CD14-positive monocyte (primary cell): ENCODE data around the gene SHROOM2. TPM values are rescaled to one million over a fixed set of nuclear protein-coding genes. Genes with fewer than 3 reads are reported as not detected.

Experiments
- DNase-seq, 3 donors: peaks; one replicate each; pipeline ENCODE4 v3.0.0-alpha.2; 2011 to 2022
- H2AFZ ChIP-seq: 2 replicates; pipeline ENCODE4 v1.6.0; 2012; ENCODE audit warnings: mild to moderate bottlenecking, low read depth, low read length, inconsistent platforms; ENCODE audit not compliant: insufficient read depth, poor library complexity, severe bottlenecking
- H3K27ac ChIP-seq, 2 donors: 1 replicate in 1 of 2; 2 replicates in 1 of 2; pipeline ENCODE4 v1.5.1; 2012 to 2013; ENCODE audit warnings: low read length in 2 of 2, control low read depth in 1 of 2, inconsistent platforms in 1 of 2, low read depth in 1 of 2, mild to moderate bottlenecking in 1 of 2
- H3K27me3 ChIP-seq, 2 donors: one replicate each; pipeline versions ENCODE4 v1.6.0 to v1.6.1; 2011 to 2013; ENCODE audit warnings: low read length in 2 of 2; ENCODE audit not compliant: control insufficient read depth in 2 of 2, insufficient read depth in 2 of 2
- H3K36me3 ChIP-seq, 2 donors: replicated peaks in 1 of 2; 1 replicate in 1 of 2; 2 replicates in 1 of 2; pipeline versions ENCODE4 v1.5.1 to v1.6.1; 2012 to 2013; ENCODE audit warnings: low read length in 2 of 2, control low read depth in 1 of 2, inconsistent platforms in 1 of 2, mild to moderate bottlenecking in 1 of 2; ENCODE audit not compliant: insufficient read depth in 2 of 2, control insufficient read depth in 1 of 2
- H3K4me1 ChIP-seq, 2 donors: 1 replicate in 1 of 2; 2 replicates in 1 of 2; pipeline versions ENCODE4 v1.5.1 to v1.6.1; 2012 to 2013; ENCODE audit warnings: low read length in 2 of 2, control low read depth in 1 of 2, inconsistent platforms in 1 of 2, mild to moderate bottlenecking in 1 of 2, moderate library complexity in 1 of 2; ENCODE audit not compliant: insufficient read depth in 2 of 2, control insufficient read depth in 1 of 2
- H3K4me2 ChIP-seq: replicated peaks from 2 replicates; pipeline ENCODE3; 2012; ENCODE audit warnings: low read length, moderate library complexity, mild to moderate bottlenecking; ENCODE audit not compliant: poor library complexity, severe bottlenecking; ENCODE audit errors: extremely low read depth
- H3K4me3 ChIP-seq, 3 experiments: fragments of 200-600 bp in 1 of 3; sonication (generic) in 1 of 3; replicated peaks in 1 of 3; 1 replicate in 2 of 3; 2 replicates in 1 of 3; pipeline ENCODE4 v1.5.1; 2011 to 2013; ENCODE audit warnings: low read length in 3 of 3, mild to moderate bottlenecking in 3 of 3, control low read depth in 2 of 3, low read depth in 2 of 3, inconsistent platforms in 1 of 3, moderate library complexity in 1 of 3
- H3K79me2 ChIP-seq: 2 replicates; pipeline ENCODE4 v1.6.0; 2012; ENCODE audit warnings: mild to moderate bottlenecking, control low read depth, inconsistent platforms, low read length, moderate library complexity; ENCODE audit not compliant: insufficient read depth
- H3K9ac ChIP-seq: 2 replicates; pipeline ENCODE4 v1.6.0; 2017; ENCODE audit warnings: low read length, mild to moderate bottlenecking; ENCODE audit not compliant: insufficient read depth, poor library complexity, severe bottlenecking
- H3K9me3 ChIP-seq, 2 donors: replicated peaks in 1 of 2; 1 replicate in 1 of 2; 2 replicates in 1 of 2; pipeline versions ENCODE4 v1.5.1 to v1.6.1; 2012 to 2013; ENCODE audit warnings: low read length in 2 of 2, control low read depth in 1 of 2; ENCODE audit not compliant: control insufficient read depth in 1 of 2, insufficient read depth in 1 of 2
- H4K20me1 ChIP-seq: 2 replicates; pipeline ENCODE4 v1.6.0; 2012; ENCODE audit warnings: mild to moderate bottlenecking, low read length, control low read depth, moderate library complexity; ENCODE audit not compliant: insufficient read depth
- H3K27ac Mint-ChIP-seq, 7 donors: one replicate each; pipeline ENCODE4 v1.8.0; 2020; ENCODE audit warnings: mild to moderate bottlenecking in 7 of 7, mixed read lengths in 7 of 7, moderate library complexity in 6 of 7, inconsistent platforms in 2 of 7
- H3K27me3 Mint-ChIP-seq, 3 donors: one replicate each; pipeline ENCODE4 v1.8.0; 2021 to 2022; ENCODE audit warnings: low read depth in 3 of 3, mild to moderate bottlenecking in 3 of 3, mixed read lengths in 3 of 3, moderate library complexity in 3 of 3, inconsistent platforms in 1 of 3
- H3K36me3 Mint-ChIP-seq, 2 donors: one replicate each; pipeline ENCODE4 v1.8.0; 2020; ENCODE audit warnings: mixed read lengths in 2 of 2, inconsistent platforms in 1 of 2, mild to moderate bottlenecking in 1 of 2
- H3K4me1 Mint-ChIP-seq: one replicate; pipeline ENCODE4 v1.8.0; 2020; ENCODE audit warnings: mild to moderate bottlenecking, mixed read lengths
- H3K4me3 Mint-ChIP-seq, 2 donors: one replicate each; pipeline ENCODE4 v1.8.0; 2020; ENCODE audit warnings: mild to moderate bottlenecking in 2 of 2, mixed read lengths in 2 of 2, moderate library complexity in 1 of 2
- H3K9me3 Mint-ChIP-seq, 7 donors: one replicate each; pipeline ENCODE4 v1.8.0; 2020 to 2022; ENCODE audit warnings: mixed read lengths in 7 of 7, mild to moderate bottlenecking in 6 of 7, moderate library complexity in 6 of 7, inconsistent platforms in 2 of 7
- CTCF ChIP-seq: fragments of 200-600 bp; IDR thresholded peaks from one replicate; pipeline ENCODE4 v1.8.0; 2022; ENCODE audit warnings: antibody characterized with exemption, mild to moderate bottlenecking
- WGBS: methylation state at CpG from one replicate; pipeline ENCODE4 v1.1.5; 2013; ENCODE audit warnings: missing lambda C conversion rate; ENCODE audit not compliant: insufficient coverage; 5-methylcytosine and 5-hydroxymethylcytosine counted together
- intact Hi-C, 2 donors: fragments of 100-400 bp; cut with micrococcal nuclease; formaldehyde crosslinking; loops; one replicate each; pipeline versions ENCODE4 v1.15.0 to v1.15.1; 2023
- polyA plus RNA-seq, 3 donors: library from polyadenylated mRNA; depleted of rRNA in 1 of 3; unstranded in 2 of 3; stranded (reverse) in 1 of 3; fragments of 300-500 nt in 2 of 3; fragments of >200 nt in 1 of 3; fragmentation: Illumina TruSeq in 2 of 3; gene quantifications; 1 replicate in 2 of 3; 2 replicates in 1 of 3; pipeline ENCODE4 v1.2.3, GENCODE V29; 2012 to 2021

The SHROOM2 gene
- polyA plus RNA-seq, 3 donors: not detected

GRCh38 chrX:9926002-9926401, 139.8 kb downstream of the SHROOM2 start:
- intact Hi-C loops: no loop called here
- H3K79me2 ChIP-seq: no peaks in the 10 kb centered on the region
- no peak overlapping the region for H3K4me2 ChIP-seq
- 96% methylated on average over 5 of the region's 9 CpGs for WGBS
- no peak overlapping the region for H2AFZ ChIP-seq
- peaks cover 0 to 11% (median 5%) of the 10 kb centered on the region in 7 donors for H3K9me3 Mint-ChIP-seq
- H3K9me3 ChIP-seq: peaks cover 1 to 2% of the 10 kb centered on the region in 2 donors
- no peaks in the 10 kb centered on the region for H3K4me1 ChIP-seq
- no peak overlapping the region for H3K4me3 ChIP-seq
- H3K27ac ChIP-seq: no peak overlapping the region
- no peak overlapping the region for H3K9ac ChIP-seq
- H3K27me3 ChIP-seq: no peaks in the 10 kb centered on the region
- no peaks in the 10 kb centered on the region for H4K20me1 ChIP-seq
- no peak overlapping the region for H3K4me3 Mint-ChIP-seq
- no peaks in the 10 kb centered on the region for H3K36me3 Mint-ChIP-seq
- H3K4me1 Mint-ChIP-seq: no peaks in the 10 kb centered on the region
- DNase-seq: no peak
- TF ChIP-seq CTCF: no peak
- H3K27me3 Mint-ChIP-seq: peaks cover 2 to 26% (median 4%) of the 10 kb centered on the region in 3 donors
- no peak overlapping the region for H3K27ac Mint-ChIP-seq
- H3K36me3 ChIP-seq: no peaks in the 10 kb centered on the region

- intact Hi-C loops: no loop called here
- Mint-ChIP-seq H3K4me1 (no peaks in the 10 kb centered on the region), H3K27me3 (peaks cover 2 to 25% (median 3%) of the 10 kb centered on the region in 3 donors), H3K36me3 (no peaks in the 10 kb centered on the region), H3K27ac (peak overlapping the region in 3 of 7 donors; percentile 33 to 49 (median 37)), H3K9me3 (peaks cover 0 to 10% (median 2%) of the 10 kb centered on the region in 7 donors), H3K4me3 (no peak overlapping the region)
- Histone ChIP-seq H2AFZ (no peak overlapping the region), H3K27ac (no peak overlapping the region), H3K27me3 (no peaks in the 10 kb centered on the region), H3K9ac (no peak overlapping the region), H4K20me1 (no peaks in the 10 kb centered on the region), H3K36me3 (no peaks in the 10 kb centered on the region), H3K4me2 (no peak overlapping the region), H3K4me1 (no peaks in the 10 kb centered on the region), H3K79me2 (no peaks in the 10 kb centered on the region), H3K9me3 (no peaks in the 10 kb centered on the region), H3K4me3 (no peak overlapping the region)
- WGBS: 98% methylated on average over 5 of the region's 11 CpGs
- no peak for DNase-seq
- no peak for TF ChIP-seq CTCF
These were observed 141.7 kb downstream of the SHROOM2 start for GRCh38 chrX:9927698-9928482.
